Esophagus muscularis mucosa (tissue), 3 donors: Measurements from ENCODE around the gene ABCB1.

Source experiments
- CTCF ChIP-seq, 3 experiments: fragments of 200-600 bp in 2 of 3; fragments of 450-650 bp in 1 of 3; sonication (generic) in 2 of 3; IDR thresholded peaks; one replicate each; pipeline ENCODE4 v1.5.1; 2017 to 2019; ENCODE audit warnings: antibody characterized with exemption in 3 of 3, mild to moderate bottlenecking in 2 of 3, moderate library complexity in 1 of 3
- POLR2A ChIP-seq: fragments of 450-650 bp; IDR thresholded peaks from one replicate; pipeline ENCODE4 v1.6.1; 2017; ENCODE audit warnings: antibody characterized with exemption, moderate library complexity, mild to moderate bottlenecking, low read depth
- POLR2AphosphoS5 ChIP-seq, 2 donors: sonication (generic); formaldehyde crosslinking; IDR thresholded peaks; one replicate each; pipeline ENCODE4 v1.6.1; 2017; ENCODE audit warnings: antibody characterized with exemption in 2 of 2

DNA sequence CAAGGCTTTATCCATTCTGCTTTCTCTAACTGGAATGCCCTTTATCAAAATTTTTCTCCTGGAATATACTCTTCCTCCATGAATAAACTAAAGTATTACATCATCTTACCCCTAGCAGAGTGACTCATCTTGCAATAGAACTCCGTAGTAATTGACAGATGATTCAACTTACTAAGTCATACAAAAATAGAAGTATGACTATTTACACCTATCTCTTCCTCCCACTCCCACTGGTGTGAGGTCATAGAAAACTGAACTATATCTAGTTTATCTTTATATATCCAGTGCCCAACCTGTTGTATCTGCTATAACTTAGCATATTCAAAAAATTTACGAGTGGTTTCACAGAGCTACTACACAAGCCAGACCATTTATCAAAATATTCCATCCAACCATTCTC is 26.1 kb downstream of the ABCB1 start:
- TF ChIP-seq CTCF (IDR thresholded peaks at IDR 0.05): no peak
- TF ChIP-seq POLR2AphosphoS5 (IDR thresholded peaks at IDR 0.05): no peak
- TF ChIP-seq POLR2A: no peak
